ENCODE data around the gene FAM221A.

The FAM221A gene

GRCh38 chr7:23713285-23714149 lies 33.5 kb downstream of the FAM221A start:
- no peaks in the 10 kb centered on the region for H3K27me3 ChIP-seq (ENCODE audit: insufficient read depth, low read length, poor library complexity)
- no peak for DNase-seq

GRCh38 chr7:23714150-23714464 lies 34.1 kb downstream of the FAM221A start:
- no peak for ATAC-seq (ENCODE audit: insufficient read depth, low read depth)
- Histone ChIP-seq H3K9me3 (ENCODE audit: insufficient read depth, low read length, severe bottlenecking) (no peaks in the 10 kb centered on the region), H3K4me2 (ENCODE audit: insufficient read depth, low read length) (no peak overlapping the region), H3K27ac (ENCODE audit: low read length) (no peak overlapping the region), H2AFZ (ENCODE audit: low read depth, low read length) (no peak overlapping the region), H3K4me3 (ENCODE audit: low read depth in 1 of 2, low read length in 2 of 2) (no peak overlapping the region), H3K27me3 (ENCODE audit: insufficient read depth, low read length, poor library complexity) (no peaks in the 10 kb centered on the region), H3K9ac (ENCODE audit: low read depth, low read length) (no peak overlapping the region), H3K79me2 (ENCODE audit: insufficient read depth, low read length) (no peaks in the 10 kb centered on the region), H3K36me3 (ENCODE audit: insufficient read depth, low read length) (no peaks in the 10 kb centered on the region), H3K4me1 (ENCODE audit: insufficient read depth, low read length) (no peaks in the 10 kb centered on the region), H4K20me1 (ENCODE audit: insufficient read depth, low read length) (no peaks in the 10 kb centered on the region)
- TF ChIP-seq, protein P1, sequence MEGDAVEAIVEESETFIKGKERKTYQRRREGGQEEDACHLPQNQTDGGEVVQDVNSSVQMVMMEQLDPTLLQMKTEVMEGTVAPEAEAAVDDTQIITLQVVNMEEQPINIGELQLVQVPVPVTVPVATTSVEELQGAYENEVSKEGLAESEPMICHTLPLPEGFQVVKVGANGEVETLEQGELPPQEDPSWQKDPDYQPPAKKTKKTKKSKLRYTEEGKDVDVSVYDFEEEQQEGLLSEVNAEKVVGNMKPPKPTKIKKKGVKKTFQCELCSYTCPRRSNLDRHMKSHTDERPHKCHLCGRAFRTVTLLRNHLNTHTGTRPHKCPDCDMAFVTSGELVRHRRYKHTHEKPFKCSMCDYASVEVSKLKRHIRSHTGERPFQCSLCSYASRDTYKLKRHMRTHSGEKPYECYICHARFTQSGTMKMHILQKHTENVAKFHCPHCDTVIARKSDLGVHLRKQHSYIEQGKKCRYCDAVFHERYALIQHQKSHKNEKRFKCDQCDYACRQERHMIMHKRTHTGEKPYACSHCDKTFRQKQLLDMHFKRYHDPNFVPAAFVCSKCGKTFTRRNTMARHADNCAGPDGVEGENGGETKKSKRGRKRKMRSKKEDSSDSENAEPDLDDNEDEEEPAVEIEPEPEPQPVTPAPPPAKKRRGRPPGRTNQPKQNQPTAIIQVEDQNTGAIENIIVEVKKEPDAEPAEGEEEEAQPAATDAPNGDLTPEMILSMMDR (IDR thresholded peaks at IDR 0.05; ENCODE audit: borderline replicate concordance, extremely low read depth, low read length, poor library complexity, severe bottlenecking): no peak
- no peak for TF ChIP-seq EZH2 (IDR thresholded peaks at IDR 0.05; ENCODE audit: borderline replicate concordance, low read depth, low read length, severe bottlenecking)
- DNase-seq: no peak

More at GRCh38 chr7:23713285-23714149, 33.5 kb downstream of the FAM221A start:
- H3K36me3 ChIP-seq (ENCODE audit: insufficient read depth, low read length): no peaks in the 10 kb centered on the region
- H3K9ac ChIP-seq (ENCODE audit: low read depth, low read length): no peak overlapping the region
- H3K4me2 ChIP-seq (ENCODE audit: insufficient read depth, low read length): no peak overlapping the region
- no peak for ATAC-seq (ENCODE audit: insufficient read depth, low read depth)
- no peak overlapping the region for H3K4me3 ChIP-seq (ENCODE audit: low read depth in 1 of 2, low read length in 2 of 2)
- no peaks in the 10 kb centered on the region for H3K9me3 ChIP-seq (ENCODE audit: insufficient read depth, low read length, severe bottlenecking)
- H4K20me1 ChIP-seq (ENCODE audit: insufficient read depth, low read length): no peaks in the 10 kb centered on the region
- H3K79me2 ChIP-seq (ENCODE audit: insufficient read depth, low read length): no peaks in the 10 kb centered on the region
- H3K4me1 ChIP-seq (ENCODE audit: insufficient read depth, low read length): no peaks in the 10 kb centered on the region
- no peak overlapping the region for H3K27ac ChIP-seq (ENCODE audit: low read length)
- H2AFZ ChIP-seq (ENCODE audit: low read depth, low read length): no peak overlapping the region
- no peak for TF ChIP-seq EZH2 (IDR thresholded peaks at IDR 0.05; ENCODE audit: borderline replicate concordance, low read depth, low read length, severe bottlenecking)
- TF ChIP-seq, protein P1 (IDR thresholded peaks at IDR 0.05; ENCODE audit: borderline replicate concordance, extremely low read depth, low read length, poor library complexity, severe bottlenecking): no peak

GRCh38 chr7:23714579-23714978 lies 34.6 kb downstream of the FAM221A start:
- no peak for ATAC-seq (ENCODE audit: insufficient read depth, low read depth)
- Histone ChIP-seq H3K9me3 (ENCODE audit: insufficient read depth, low read length, severe bottlenecking) (no peaks in the 10 kb centered on the region), H3K9ac (ENCODE audit: low read depth, low read length) (no peak overlapping the region)

More at GRCh38 chr7:23714579-23714978, 34.6 kb downstream of the FAM221A start:
- no peaks in the 10 kb centered on the region for H3K36me3 ChIP-seq (ENCODE audit: insufficient read depth, low read length)
- TF ChIP-seq, protein P1 (IDR thresholded peaks at IDR 0.05; ENCODE audit: borderline replicate concordance, extremely low read depth, low read length, poor library complexity, severe bottlenecking): no peak
- no peak for TF ChIP-seq EZH2 (IDR thresholded peaks at IDR 0.05; ENCODE audit: borderline replicate concordance, low read depth, low read length, severe bottlenecking)
- H2AFZ ChIP-seq (ENCODE audit: low read depth, low read length): no peak overlapping the region
- H4K20me1 ChIP-seq (ENCODE audit: insufficient read depth, low read length): no peaks in the 10 kb centered on the region
- DNase-seq: no peak
- H3K4me2 ChIP-seq (ENCODE audit: insufficient read depth, low read length): no peak overlapping the region
- no peaks in the 10 kb centered on the region for H3K27me3 ChIP-seq (ENCODE audit: insufficient read depth, low read length, poor library complexity)
- H3K4me3 ChIP-seq (ENCODE audit: low read depth in 1 of 2, low read length in 2 of 2): no peak overlapping the region
- no peak overlapping the region for H3K27ac ChIP-seq (ENCODE audit: low read length)
- H3K79me2 ChIP-seq (ENCODE audit: insufficient read depth, low read length): no peaks in the 10 kb centered on the region
- H3K4me1 ChIP-seq (ENCODE audit: insufficient read depth, low read length): no peaks in the 10 kb centered on the region

Measured in DND-41 (cell line).